AG08395 (cell line): ENCODE results near the gene TMEM33.

Experiments
- DNase-seq: peaks from one replicate; pipeline ENCODE4 v3.0.0; 2012; ENCODE audit warnings: mixed read lengths, low spot score

The TMEM33 gene

DNA sequence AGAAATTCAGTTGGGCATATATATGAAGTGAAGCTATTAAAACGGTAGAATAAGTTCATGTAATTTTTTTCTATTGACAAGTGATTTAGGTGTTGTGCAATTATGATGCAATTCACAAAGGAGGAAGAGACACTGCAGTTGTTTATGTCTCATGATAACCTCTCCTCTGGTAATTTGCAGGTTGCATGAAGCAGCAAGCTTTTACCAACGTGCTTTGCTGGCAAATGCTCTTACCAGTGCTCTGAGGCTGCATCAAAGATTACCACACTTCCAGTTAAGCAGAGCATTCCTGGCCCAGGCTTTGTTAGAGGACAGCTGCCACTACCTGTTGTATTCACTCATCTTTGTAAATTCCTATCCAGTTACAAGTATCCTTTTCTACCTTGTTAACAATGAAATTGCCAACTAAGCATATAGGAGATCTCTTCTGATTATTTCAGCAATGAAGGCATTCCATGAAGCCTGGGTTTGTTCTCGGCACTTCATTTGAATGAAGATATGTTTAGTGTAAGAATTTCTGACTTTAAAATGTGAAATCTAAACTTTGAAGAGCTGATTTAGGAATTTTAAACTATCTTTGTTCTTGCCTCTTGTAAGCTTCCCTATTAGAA lies 3.9 kb downstream of the TMEM33 start:
- DNase-seq, result no peak

DNA sequence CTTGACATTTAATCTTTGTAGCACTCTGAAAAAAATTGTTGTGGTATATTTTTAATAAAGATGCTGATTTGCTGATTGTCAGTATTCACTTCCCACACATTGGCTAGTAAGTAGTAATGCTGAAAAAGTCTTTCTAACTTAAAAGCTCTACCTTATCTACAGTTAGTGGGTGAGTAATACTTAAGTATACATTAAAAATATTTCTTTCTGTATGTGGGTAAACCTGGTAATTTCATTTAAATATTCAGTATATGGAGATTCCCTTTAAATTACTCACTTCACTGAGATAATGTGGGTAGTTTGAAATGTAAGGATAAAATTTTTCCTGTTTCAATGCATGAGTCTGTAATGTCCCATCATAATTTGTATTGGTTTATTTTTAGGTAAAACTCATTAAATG lies 5.6 kb downstream of the TMEM33 start:
- DNase-seq, result no peak

DNA sequence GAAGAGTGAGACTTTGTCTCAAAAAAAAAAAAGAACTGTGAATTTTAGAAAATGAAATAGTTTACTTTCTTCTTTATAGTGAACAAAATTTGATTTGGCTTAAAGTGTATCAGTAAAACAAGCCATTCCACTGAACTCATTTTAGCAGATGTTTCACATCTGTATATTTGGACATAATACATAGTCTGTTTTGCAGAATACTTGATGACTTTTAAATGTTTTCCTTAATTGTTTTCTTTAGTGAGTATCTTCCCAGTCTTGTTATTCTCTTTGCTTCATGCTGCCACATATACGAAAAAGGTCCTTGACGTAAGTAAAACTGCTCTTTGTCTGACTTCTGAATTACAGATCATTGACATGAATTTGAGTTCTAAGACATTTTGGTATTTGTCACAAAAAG lies 8.3 kb downstream of the TMEM33 start:
- DNase-seq, result no peak

DNA sequence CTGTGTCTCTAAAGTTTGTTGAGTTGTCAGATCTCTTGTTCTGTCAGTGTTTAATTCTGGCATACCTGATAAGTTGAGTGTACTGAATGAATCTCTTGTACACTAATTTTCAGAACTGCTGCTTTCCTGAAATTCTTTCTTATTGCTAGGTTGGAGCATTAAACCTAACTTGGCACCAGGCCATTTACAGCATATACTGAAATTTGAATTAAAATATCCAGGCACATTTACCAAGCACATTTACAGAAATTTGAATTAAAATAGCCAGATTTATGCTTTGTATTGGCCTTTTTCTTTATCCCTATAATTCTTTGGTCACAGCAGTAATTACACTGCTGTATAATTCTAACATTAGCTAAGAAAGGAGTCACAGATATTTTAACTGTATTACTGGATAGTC lies 8.9 kb downstream of the TMEM33 start:
- no peak for DNase-seq

DNA sequence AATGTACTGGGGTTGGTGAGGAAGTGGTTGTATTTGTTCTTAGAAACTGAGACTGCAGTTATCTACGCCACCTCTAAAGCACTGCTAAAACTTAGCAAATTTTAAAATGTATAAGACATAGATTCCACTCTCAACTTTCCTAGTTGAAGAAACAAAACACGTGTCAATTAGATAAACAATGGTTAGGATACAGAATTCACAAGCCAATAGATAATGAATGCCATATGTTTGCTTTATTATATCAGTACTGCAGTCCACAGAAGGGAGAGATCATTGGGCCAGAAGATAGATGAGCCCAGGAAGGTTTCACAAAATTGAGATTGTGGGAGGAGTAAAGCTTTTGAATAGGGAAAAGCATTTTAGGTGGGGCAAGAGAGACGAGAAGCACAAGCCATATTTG lies 14.3 kb downstream of the TMEM33 start:
- no peak for DNase-seq

DNA sequence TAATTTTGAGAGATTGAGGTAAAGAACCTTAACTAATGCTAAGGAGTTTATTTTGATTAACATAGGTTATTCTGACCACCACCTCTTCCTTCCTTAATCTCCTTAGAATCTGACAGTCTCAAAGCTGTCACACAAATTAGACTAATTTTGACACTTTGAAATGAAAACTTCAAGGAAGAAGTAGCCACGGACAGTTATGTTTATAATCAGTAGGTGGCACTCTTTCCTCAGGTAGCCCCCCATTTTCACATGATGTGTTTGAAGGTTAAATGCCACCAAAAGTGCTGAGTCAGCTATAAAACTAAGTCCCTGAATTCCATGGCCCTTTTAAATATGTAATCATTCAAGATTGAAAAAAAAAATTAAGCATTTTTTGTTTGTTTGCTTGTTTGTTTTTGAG lies 22.4 kb downstream of the TMEM33 start:
- no peak for DNase-seq

GRCh38 chr4:41963105-41963504 lies 27.9 kb downstream of the TMEM33 start:
- no peak for DNase-seq

DNA sequence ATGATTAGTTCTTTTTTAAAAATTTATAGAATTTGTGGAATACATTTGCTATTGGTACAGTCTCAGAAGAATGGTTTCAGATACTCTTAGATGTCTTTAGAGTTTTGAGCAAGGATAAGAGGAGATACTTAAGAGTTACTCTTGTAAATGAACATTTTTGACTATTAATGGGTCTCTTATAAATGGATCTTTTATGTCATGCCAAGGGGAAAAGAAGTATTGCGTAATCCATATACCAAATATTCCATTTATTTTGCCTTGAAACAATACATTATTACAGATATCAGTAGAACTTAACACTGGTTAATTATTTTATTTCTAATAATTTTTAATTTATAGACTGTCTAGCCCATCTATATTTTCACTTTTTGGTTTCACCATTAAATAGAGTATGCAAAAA lies 29.2 kb downstream of the TMEM33 start:
- DNase-seq, result no peak

DNA sequence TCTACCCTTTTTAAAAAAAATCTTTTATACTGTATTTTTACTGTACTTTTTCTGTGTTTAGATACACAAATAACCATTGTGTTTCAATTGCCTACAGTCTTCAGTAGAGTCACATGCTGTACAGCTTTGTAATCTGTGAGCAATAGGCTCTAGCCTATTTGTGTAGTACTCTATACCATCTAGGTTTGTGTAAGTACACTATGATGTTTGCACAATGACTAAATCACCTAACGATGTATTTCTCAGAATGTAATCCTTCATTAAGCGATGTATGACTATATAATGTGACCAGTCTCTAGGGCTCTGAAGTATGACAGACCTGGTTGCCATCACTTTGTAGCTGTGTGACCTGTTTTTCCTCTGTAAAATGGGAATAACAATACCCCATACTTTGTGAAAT lies 32.2 kb downstream of the TMEM33 start:
- DNase-seq, result no peak

DNA sequence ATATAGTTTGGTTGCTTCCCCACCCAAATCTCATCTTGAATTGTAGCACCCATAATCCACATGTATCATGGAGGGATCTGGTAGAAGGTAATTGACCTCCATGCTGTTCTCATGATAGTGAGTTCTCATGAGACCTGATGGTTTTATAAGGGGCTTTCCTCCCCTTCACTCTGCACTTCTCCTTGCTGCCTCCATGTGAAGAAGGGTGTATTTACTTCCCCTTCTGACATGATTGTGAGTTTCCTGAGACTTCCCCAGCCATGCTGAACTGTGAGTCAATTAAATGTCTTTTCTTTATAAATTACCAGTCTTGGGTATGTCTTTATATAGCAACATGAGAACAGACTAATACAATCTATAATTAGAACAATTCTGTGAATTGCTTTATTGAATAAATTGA lies 34.4 kb downstream of the TMEM33 start:
- DNase-seq, result no peak

DNA sequence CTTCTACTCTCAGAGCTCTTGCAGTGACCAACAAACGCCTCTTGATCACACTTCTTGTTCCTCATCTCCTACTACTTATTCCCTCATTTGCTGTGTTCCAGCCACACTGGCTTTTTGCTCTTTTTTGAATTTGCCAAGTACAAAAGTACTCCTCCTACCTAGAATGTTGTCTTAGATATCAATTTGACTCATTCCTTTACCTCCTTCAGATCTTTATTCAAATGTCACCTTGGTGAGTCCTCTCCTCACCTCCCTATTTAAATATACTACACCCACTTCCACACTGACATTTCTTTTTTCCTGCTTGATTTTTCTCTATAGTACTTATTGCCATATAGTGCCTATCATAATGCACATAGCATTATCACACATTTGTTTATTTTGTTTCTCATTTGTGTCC lies 40.1 kb downstream of the TMEM33 start:
- DNase-seq, result no peak

- no peak for DNase-seq
Measured at GRCh38 chr4:41976775-41977516, 41.7 kb downstream of the TMEM33 start.

DNA sequence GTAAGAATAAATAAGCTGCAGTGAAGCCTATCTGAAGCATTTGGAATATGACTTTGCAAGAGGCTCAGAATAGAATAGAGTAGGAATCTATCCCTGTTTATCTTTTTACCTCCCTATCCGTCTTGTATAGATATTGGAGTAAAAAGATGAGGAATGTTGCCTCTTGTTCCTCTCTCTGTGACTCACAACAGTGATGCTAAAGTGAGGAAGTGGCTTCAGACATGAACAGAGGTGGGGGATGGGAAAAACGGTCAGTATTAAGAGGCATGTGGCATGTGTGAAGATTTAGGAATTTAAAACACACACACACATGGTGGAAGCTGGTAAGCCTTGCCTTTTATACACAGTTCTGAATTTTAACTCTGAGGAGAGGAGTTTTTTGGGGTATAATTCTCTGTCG lies 42.5 kb downstream of the TMEM33 start:
- DNase-seq, result peak; percentile 23

DNA sequence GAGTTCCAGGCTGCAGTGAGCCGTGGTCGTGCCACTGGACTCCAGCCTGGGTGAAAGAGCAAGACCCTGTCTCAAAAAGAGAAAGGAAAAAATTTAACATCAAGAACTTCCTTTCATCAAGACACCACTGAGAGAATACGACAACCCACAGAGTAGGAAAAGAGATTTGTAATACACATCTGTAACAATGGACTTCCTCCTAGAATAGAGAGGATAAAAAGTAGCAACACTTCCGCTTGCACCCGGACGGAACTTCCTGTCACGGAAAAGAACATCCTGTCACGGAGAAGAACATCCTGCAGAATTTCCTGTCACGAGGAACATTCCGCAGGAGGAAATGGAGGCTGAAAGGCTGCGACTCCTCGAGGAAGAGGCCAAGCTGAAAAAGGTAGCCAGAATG lies 46.2 kb downstream of the TMEM33 start, which contains the start of gene DCAF4L1:
DCAF4L1 (plus strand) TSS at position 301 of the 400 bp plus-strand sequence; CDS start at position 338, 37 bp downstream.
- DNase-seq, result no peak

DNA sequence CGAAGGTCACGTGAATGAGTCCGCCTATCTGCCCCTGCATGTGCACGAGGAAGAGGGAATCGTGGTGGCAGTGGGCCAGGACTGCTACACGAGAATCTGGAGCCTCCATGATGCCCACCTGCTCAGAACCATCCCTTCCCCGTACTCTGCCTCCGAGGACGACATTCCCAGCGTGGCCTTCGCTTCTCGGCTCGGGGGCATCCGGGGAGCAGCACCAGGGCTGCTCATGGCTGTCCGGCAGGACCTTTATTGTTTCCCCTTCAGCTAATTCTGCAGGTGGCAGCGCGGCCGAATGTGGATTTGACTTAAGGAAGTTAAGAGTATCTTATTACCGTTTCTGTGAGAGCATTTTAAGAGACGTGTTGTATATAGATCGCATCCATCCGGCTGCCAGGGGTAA lies 47.5 kb downstream of the TMEM33 start:
- no peak for DNase-seq

GRCh38 chr4:41985151-41985550 lies 49.9 kb downstream of the TMEM33 start:
- no peak for DNase-seq

- DNase-seq, result no peak
Measured at GRCh38 chr4:41989994-41990364, 54.8 kb downstream of the TMEM33 start.

DNA sequence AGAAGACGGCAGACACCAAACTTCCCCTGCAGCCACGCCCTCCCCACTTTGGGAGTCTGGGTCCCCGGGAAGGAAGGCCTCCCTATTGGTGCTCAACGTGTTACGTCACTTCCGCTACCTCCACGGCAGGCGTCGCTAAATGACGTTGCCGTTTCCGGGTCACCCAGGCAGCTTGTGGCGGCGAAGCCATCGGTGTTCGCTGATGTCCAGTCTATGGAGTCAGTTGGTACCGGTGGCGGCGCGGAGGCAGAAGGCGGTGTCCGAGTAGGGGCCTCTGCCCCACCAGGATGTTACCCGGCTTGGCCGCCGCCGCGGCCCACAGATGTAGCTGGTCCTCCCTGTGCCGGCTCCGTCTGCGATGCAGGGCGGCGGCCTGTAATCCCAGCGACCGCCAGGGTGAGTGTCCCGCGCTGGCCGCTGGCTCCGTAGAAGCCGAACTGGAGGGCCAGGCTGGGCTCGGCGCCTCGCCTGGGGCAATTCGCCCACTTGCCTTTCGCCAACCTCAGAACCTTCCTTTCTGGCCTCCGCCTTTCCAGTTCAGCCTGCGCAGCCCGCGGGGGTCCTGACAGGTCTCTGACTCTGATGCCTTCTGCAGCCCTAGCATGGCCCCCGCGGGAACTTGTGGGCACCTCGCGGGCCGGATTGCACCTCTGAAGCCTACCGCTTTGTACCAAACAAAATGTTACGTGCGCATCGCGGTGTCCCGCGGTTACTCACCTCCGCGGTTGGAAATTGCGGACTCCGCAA lies 55.3 kb downstream of the TMEM33 start, which contains the start of gene SLC30A9:
SLC30A9 (plus strand) TSS at position 166 of the 747 bp plus-strand sequence; CDS start at position 288, 122 bp downstream.
- DNase-seq, result peak; percentile 98

GRCh38 chr4:41991916-41992767 lies 56.9 kb downstream of the TMEM33 start:
- DNase-seq, result no peak

DNA sequence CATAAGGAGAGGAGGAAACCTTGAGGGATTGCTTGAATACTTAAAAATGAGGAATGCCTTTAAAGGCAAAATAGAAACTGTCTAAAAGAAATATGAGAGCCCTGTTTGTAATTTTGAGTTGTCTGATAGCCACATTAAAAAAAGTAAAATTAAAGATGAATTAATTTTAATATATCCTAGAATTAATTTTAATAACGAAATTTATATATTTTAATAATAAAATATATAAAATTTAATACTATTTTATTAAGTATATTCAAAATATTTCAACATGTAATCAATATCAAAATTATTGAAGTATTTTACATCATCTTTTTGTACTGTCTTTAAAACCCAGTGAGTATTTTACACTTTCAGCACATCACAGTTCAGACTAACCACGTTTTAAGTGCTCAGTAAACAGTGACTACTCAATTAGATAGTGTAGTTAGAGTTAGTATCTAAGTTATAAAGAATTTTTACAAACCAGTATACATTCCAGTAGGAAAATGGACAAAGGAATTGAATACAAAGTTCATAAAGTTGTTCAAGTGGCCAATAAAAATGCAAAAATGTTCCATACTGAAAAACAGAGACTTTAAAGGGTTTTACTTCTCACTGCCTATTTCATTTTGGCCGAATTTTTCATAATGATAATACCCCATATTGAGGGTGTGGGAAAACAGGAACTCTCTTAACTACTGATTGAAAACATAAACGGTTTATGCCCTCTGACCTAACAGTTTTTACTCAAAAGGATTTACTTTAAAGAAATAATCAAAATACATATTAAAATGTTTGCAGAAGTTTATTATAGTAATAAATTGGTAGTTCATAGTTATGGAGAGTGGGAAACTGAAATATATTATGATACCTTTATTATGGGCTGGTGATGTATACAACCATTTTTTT lies 58.0 kb downstream of the TMEM33 start:
- DNase-seq, result no peak

GRCh38 chr4:41994461-41994985 lies 59.3 kb downstream of the TMEM33 start:
- DNase-seq, result no peak
